Bronchial smooth muscle cell (primary cell): ENCODE measurements around the gene TRAPPC12. TPM values are rescaled to one million over a fixed set of nuclear protein-coding genes. Genes with fewer than 3 reads are reported as not detected.

Experiments used
- total RNA-seq: library from RNA; depleted of rRNA; stranded (reverse); fragments of >200 nt; gene quantifications from 2 replicates; pipeline ENCODE4 v1.2.1, GENCODE V29; 2014

Gene TRAPPC12
- 70.6 and 74.4 TPM in 2 replicates for total RNA-seq

GRCh38 chr2:3379647-3380534, at the start of gene TRAPPC12:
TSS of gene TRAPPC12 (plus strand) at chr2:3379694. CDS start at chr2:3387624, 7,930 bp downstream.

GRCh38 chr2:3377612-3378432, 1.7 kb upstream of the TRAPPC12 start, which contains the start of gene EIPR1:
TSS of gene EIPR1 (minus strand) at chr2:3377818. CDS start at chr2:3377689, 129 bp downstream.

DNA sequence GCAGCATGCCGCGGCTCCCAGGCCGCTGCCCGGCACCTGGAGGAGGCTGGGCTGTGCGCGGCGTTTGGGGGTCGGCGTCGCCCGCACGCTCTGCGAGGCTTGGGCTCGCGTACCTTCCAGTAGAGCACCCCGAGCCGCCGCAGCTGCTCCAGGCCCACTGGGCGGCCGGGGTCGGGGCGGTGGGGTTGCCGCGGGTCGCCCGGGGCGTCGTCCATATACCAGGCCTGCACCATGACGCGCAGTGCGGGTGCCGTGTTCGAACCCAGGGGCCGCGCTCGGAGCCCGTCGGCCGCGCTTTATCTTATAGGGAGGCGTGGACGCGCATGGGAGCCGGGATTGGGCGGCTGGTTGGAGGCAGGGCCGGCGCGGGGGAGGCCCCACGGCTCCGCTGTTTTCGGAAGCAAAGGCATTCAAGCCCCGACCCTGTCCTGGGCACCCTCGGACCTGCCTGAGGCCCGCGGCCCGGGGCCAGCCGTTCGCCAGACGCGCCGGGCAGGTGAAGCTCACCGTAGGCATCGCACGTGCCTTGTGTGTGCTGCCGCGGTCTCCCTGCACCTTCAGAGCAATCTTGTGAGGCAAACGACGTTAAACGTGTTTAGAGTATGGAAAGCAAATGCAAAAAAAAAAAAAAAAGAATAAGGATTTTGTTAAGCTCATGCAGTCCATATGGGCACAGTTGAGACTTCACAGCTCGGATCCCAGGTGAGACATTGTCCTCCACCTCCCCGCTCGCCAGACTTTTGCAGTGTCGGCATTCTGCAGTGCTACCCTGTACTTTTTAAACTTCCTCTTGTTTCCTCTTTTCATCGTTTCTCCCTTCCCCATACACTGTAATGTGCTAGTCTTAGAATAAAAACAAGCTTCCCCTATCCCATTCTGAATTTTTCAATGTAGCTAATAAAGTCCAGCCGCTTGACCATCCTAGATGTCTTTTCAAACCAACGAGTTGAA, 140.0 kb downstream of the TRAPPC12 start, which contains the start of gene ADI1:
Gene ADI1, minus strand, starts transcription at position 277 of the 951 bp plus-strand sequence. Its CDS starts 44 bp downstream, at position 233.

Other genes with a start within 250 kb of the TRAPPC12 start
- 22.6 and 25.2 TPM in 2 replicates for gene EIPR1, start 1.9 kb upstream of the TRAPPC12 start, total RNA-seq
- gene ADI1, start 139.8 kb downstream of the TRAPPC12 start, total RNA-seq: 40.4 and 50.0 TPM in 2 replicates
- gene RNASEH1, start 178.6 kb downstream of the TRAPPC12 start, total RNA-seq: 24.6 and 37.0 TPM in 2 replicates
- 1,121 and 1,643 TPM in 2 replicates for gene RPS7, start 195.6 kb downstream of the TRAPPC12 start, total RNA-seq
- not detected in 2 replicates for gene COLEC11, start 215.4 kb downstream of the TRAPPC12 start, total RNA-seq